Measurements from ENCODE around the gene ACADSB.

The ACADSB gene

GRCh38 chr10:123013456-123014419 is 4.9 kb downstream of the ACADSB start:
- Mint-ChIP-seq H3K4me1 (ENCODE audit: low read depth) (peaks cover 10% of the 10 kb centered on the region), H3K27me3 (peaks cover 3% of the 10 kb centered on the region), H3K9me3 (no peaks in the 10 kb centered on the region), H3K27ac (no peak overlapping the region), H3K4me3 (no peak overlapping the region), H3K36me3 (ENCODE audit: low read depth) (peaks cover 16% of the 10 kb centered on the region)
- intact Hi-C loops (cut with micrococcal nuclease), result no loop called here

- intact Hi-C loops (cut with micrococcal nuclease), result no loop called here
- Mint-ChIP-seq H3K9me3 (no peaks in the 10 kb centered on the region), H3K27ac (no peak overlapping the region), H3K4me3 (no peak overlapping the region), H3K27me3 (no peaks in the 10 kb centered on the region), H3K4me1 (ENCODE audit: low read depth) (peaks cover 2% of the 10 kb centered on the region), H3K36me3 (ENCODE audit: low read depth) (peaks cover 12% of the 10 kb centered on the region)
Observed at GRCh38 chr10:123014772-123015171, 6.0 kb downstream of the ACADSB start.

GRCh38 chr10:123016228-123016627 is 7.4 kb downstream of the ACADSB start:
- no peaks in the 10 kb centered on the region for H3K27me3 Mint-ChIP-seq
- intact Hi-C loops (cut with micrococcal nuclease), result no loop called here
- peaks cover 12% of the 10 kb centered on the region for H3K36me3 Mint-ChIP-seq (ENCODE audit: low read depth)
- no peak overlapping the region for H3K27ac Mint-ChIP-seq
- H3K9me3 Mint-ChIP-seq, result no peaks in the 10 kb centered on the region
- H3K4me1 Mint-ChIP-seq (ENCODE audit: low read depth), result no peaks in the 10 kb centered on the region
- H3K4me3 Mint-ChIP-seq, result no peak overlapping the region

GRCh38 chr10:123017421-123018165 is 8.8 kb downstream of the ACADSB start:
- Mint-ChIP-seq H3K27me3 (no peaks in the 10 kb centered on the region), H3K4me3 (no peak overlapping the region), H3K36me3 (ENCODE audit: low read depth) (peaks cover 7% of the 10 kb centered on the region), H3K27ac (no peak overlapping the region), H3K4me1 (ENCODE audit: low read depth) (no peaks in the 10 kb centered on the region), H3K9me3 (no peaks in the 10 kb centered on the region)
- intact Hi-C loops (cut with micrococcal nuclease), result no loop called here

- H3K9me3 Mint-ChIP-seq, result no peaks in the 10 kb centered on the region
- H3K27ac Mint-ChIP-seq, result no peak overlapping the region
- H3K27me3 Mint-ChIP-seq, result no peaks in the 10 kb centered on the region
- intact Hi-C loops (cut with micrococcal nuclease), result no loop called here
- no peak overlapping the region for H3K4me3 Mint-ChIP-seq
- H3K4me1 Mint-ChIP-seq (ENCODE audit: low read depth), result no peaks in the 10 kb centered on the region
- peaks cover under 1% of the 10 kb centered on the region for H3K36me3 Mint-ChIP-seq (ENCODE audit: low read depth)
Observed at GRCh38 chr10:123018531-123018930, 9.7 kb downstream of the ACADSB start.

GRCh38 chr10:123019264-123019663 is 10.5 kb downstream of the ACADSB start:
- Mint-ChIP-seq H3K9me3 (no peaks in the 10 kb centered on the region), H3K4me1 (ENCODE audit: low read depth) (no peaks in the 10 kb centered on the region), H3K36me3 (ENCODE audit: low read depth) (no peaks in the 10 kb centered on the region), H3K27me3 (no peaks in the 10 kb centered on the region), H3K27ac (no peak overlapping the region), H3K4me3 (no peak overlapping the region)
- intact Hi-C loops (cut with micrococcal nuclease), result no loop called here

GRCh38 chr10:123019941-123020703 is 11.3 kb downstream of the ACADSB start:
- intact Hi-C loops (cut with micrococcal nuclease), result no loop called here
- Mint-ChIP-seq H3K4me3 (no peak overlapping the region), H3K9me3 (no peaks in the 10 kb centered on the region), H3K4me1 (ENCODE audit: low read depth) (no peaks in the 10 kb centered on the region), H3K27ac (no peak overlapping the region), H3K36me3 (ENCODE audit: low read depth) (no peaks in the 10 kb centered on the region), H3K27me3 (no peaks in the 10 kb centered on the region)

GRCh38 chr10:123021517-123021916 is 12.7 kb downstream of the ACADSB start:
- Mint-ChIP-seq H3K4me3 (no peak overlapping the region), H3K27me3 (no peaks in the 10 kb centered on the region), H3K9me3 (no peaks in the 10 kb centered on the region), H3K27ac (no peak overlapping the region), H3K36me3 (ENCODE audit: low read depth) (no peaks in the 10 kb centered on the region), H3K4me1 (ENCODE audit: low read depth) (no peaks in the 10 kb centered on the region)
- intact Hi-C loops (cut with micrococcal nuclease), result no loop called here

GRCh38 chr10:123024540-123024939 is 15.7 kb downstream of the ACADSB start:
- no peaks in the 10 kb centered on the region for H3K9me3 Mint-ChIP-seq
- no peaks in the 10 kb centered on the region for H3K36me3 Mint-ChIP-seq (ENCODE audit: low read depth)
- no peaks in the 10 kb centered on the region for H3K4me1 Mint-ChIP-seq (ENCODE audit: low read depth)
- no peak overlapping the region for H3K27ac Mint-ChIP-seq
- H3K4me3 Mint-ChIP-seq, result no peak overlapping the region
- H3K27me3 Mint-ChIP-seq, result no peaks in the 10 kb centered on the region
- intact Hi-C loops (cut with micrococcal nuclease), result no loop called here

GRCh38 chr10:123026302-123026701 is 17.5 kb downstream of the ACADSB start:
- no peak overlapping the region for H3K4me3 Mint-ChIP-seq
- H3K36me3 Mint-ChIP-seq (ENCODE audit: low read depth), result no peaks in the 10 kb centered on the region
- no peaks in the 10 kb centered on the region for H3K9me3 Mint-ChIP-seq
- H3K27me3 Mint-ChIP-seq, result no peaks in the 10 kb centered on the region
- no peak overlapping the region for H3K27ac Mint-ChIP-seq
- intact Hi-C loops (cut with micrococcal nuclease), result no loop called here
- no peaks in the 10 kb centered on the region for H3K4me1 Mint-ChIP-seq (ENCODE audit: low read depth)

GRCh38 chr10:123027861-123028260 is 19.1 kb downstream of the ACADSB start:
- Mint-ChIP-seq H3K4me1 (ENCODE audit: low read depth) (no peaks in the 10 kb centered on the region), H3K36me3 (ENCODE audit: low read depth) (no peaks in the 10 kb centered on the region), H3K27me3 (no peaks in the 10 kb centered on the region), H3K9me3 (no peaks in the 10 kb centered on the region), H3K27ac (no peak overlapping the region), H3K4me3 (no peak overlapping the region)
- intact Hi-C loops (cut with micrococcal nuclease), result no loop called here

- Mint-ChIP-seq H3K27me3 (no peaks in the 10 kb centered on the region), H3K4me1 (ENCODE audit: low read depth) (no peaks in the 10 kb centered on the region), H3K4me3 (no peak overlapping the region), H3K27ac (no peak overlapping the region), H3K36me3 (ENCODE audit: low read depth) (peaks cover 8% of the 10 kb centered on the region), H3K9me3 (no peaks in the 10 kb centered on the region)
- intact Hi-C loops (cut with micrococcal nuclease), result no loop called here
Observed at GRCh38 chr10:123031124-123031523, 22.3 kb downstream of the ACADSB start.

- Mint-ChIP-seq H3K27me3 (no peaks in the 10 kb centered on the region), H3K36me3 (ENCODE audit: low read depth) (peaks cover 15% of the 10 kb centered on the region), H3K4me1 (ENCODE audit: low read depth) (peaks cover 8% of the 10 kb centered on the region), H3K4me3 (no peak overlapping the region), H3K9me3 (no peaks in the 10 kb centered on the region), H3K27ac (no peak overlapping the region)
- intact Hi-C loops (cut with micrococcal nuclease), result no loop called here
Observed at GRCh38 chr10:123034332-123034731, 25.5 kb downstream of the ACADSB start.

All from dendritic cell treated with granulocyte-macrophage colony-stimulating factor and Interleukin-4, amounts not matched to agents 40 ng/mL and 50 ng/mL, for 4 days (primary cell).